NCI-H146 (cell line): Measurements from ENCODE around the gene AMER1.

Source experiments
- DNase-seq: peaks from one replicate; lab custom pipeline; 2025; lab: John Stamatoyannopoulos, UW

AMER1 gene

GRCh38 chrX:64184396-64184795, 21.1 kb downstream of the AMER1 start:
- DNase-seq: no peak

GRCh38 chrX:64182208-64182607, 23.3 kb downstream of the AMER1 start:
- no peak for DNase-seq

DNA sequence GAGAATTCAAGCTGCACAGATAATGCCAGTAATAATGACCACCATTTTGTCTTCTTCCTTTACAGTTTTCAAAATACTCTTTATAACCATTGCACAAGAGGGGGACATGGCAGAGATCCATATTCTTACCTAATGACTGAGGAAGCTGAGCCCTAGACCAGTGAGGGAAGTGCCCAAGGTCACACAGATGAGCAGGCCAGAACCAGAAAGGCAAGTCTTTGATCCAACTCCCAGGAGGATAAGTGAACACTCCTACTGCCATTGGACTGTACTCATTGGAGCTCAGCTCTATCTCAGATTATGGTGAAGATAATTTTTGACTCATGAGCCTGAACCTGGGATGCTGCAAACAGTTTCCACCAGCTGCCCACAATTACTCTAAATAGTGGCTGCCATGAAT, 28.6 kb downstream of the AMER1 start:
- DNase-seq: no peak

DNA sequence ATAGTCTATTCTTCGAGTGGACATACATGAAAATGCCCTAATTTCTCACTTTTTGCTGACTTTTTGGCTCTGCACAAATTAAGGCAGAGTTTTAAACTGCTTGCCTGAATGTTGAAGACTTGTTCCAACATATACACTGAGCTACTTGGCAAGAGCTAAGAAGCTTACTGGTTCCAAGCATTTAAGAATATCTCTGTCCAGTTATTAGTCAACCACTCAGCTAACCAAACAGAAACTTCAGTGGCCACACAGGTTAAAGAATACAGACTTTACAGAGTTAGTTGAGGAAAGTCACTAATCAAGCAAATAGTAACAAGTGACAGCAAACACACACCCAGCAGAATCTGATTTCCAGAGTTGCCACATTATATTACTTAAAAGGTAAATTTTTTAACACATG, 35.5 kb downstream of the AMER1 start:
- DNase-seq: no peak

DNA sequence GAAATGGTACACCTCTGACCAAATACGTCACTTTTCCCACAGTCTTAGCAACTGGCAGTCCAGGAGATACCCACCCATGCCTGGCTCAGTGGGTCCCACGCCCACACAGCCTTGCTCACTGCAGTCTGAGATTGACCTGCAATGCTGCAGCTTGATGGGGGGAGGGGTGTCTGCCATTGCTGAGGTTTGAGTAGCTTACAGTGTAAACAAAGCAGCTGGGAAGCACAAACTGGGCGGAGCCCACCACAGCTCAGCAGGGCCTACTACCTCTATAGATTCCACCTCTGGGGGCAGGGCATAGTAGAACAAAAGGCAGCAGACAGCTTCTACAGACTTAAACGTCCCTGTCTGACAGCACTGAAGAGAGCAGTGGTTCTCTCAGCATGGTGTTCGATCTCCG, 52.7 kb downstream of the AMER1 start:
- no peak for DNase-seq

DNA sequence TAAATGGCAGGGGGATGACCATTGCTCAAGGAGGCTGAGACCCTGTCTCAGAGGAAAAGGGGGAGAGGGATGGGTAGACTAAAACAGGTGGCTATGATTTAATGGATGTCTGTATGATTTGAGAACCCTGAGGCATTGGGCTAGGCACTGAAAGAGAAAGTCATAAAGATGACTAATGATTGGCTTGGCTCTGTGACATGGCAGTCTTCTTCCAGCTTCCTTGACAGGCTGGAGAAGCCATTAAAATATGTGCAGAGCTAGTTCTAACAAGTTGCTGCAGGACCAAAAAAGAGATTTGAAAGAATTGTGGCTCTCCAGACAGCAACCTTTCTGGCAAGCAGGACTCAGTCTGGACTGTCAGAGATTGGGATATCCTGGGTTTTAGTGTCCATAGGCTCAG, 53.6 kb downstream of the AMER1 start:
- DNase-seq: no peak

DNA sequence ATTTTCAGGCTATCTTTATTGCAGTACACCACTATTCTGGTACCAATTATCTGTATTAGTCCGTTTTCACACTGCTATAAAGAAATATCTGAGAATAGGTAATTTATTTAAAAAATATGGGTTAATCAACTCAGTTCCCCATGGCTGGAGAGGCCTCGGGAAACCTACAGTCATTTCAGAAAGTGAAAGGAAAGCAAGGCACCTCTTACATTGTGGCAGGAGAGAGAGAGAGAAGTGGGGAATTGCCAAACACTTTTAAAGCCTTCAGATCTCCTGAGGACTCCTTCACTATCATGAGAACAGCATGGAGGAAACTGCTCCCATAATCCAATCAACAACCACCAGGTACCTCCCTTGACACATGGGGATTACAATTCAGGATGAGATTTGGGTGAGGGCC, 54.7 kb downstream of the AMER1 start:
- no peak for DNase-seq
